Anterior cingulate cortex (tissue), 58 donors: ENCODE data around the gene H19.

ENCODE experiments used
- DNase-seq, 58 donors: peaks; one replicate each; lab custom pipeline; 2025; lab: John Stamatoyannopoulos, UW

Gene H19

GRCh38 chr11:1949302-1949701, 48.3 kb downstream of the H19 start:
- no peak for DNase-seq

- DNase-seq: no peak
Measured at GRCh38 chr11:1948389-1948788, 49.3 kb downstream of the H19 start.

GRCh38 chr11:1947592-1948237, 49.9 kb downstream of the H19 start:
- DNase-seq: no peak

- no peak for DNase-seq
Measured at GRCh38 chr11:1946812-1947484, 50.7 kb downstream of the H19 start, which contains the start of gene MRPL23. MRPL23 (plus strand) TSS chr11:1947332; CDS start chr11:1947363, 31 bp downstream.
